MM.1S (cell line): ENCODE results near the gene ERC2.

Source experiments
- CTCF ChIP-seq: fragments of 300-600 bp; sonication (generic); IDR thresholded peaks from 2 replicates; pipeline ENCODE4 v1.5.1; 2016; ENCODE audit warnings: antibody characterized with exemption, low read length, mixed read lengths
- EZH2 ChIP-seq: fragments of 300-600 bp; sonication (generic); optimal IDR thresholded peaks from 2 replicates; pipeline ENCODE3; 2017; ENCODE audit warnings: low read depth, mild to moderate bottlenecking, antibody characterized with exemption, low read length, mixed read lengths

- TF ChIP-seq CTCF (no peak), EZH2 (no peak)
Measured at GRCh38 chr3:56069766-56070165, 398.5 kb downstream of the ERC2 start.
